GM12878 (cell line): ENCODE results near the gene EIF3A. TPM values are rescaled to one million over a fixed set of nuclear protein-coding genes. Genes with fewer than 3 reads are reported as not detected.

Source experiments
- ATAC-seq: fragments of 200-7000 bp; cut with Tn5 transposase; 3 replicates; pipeline ENCODE4 v1.9.1; 2020; ENCODE audit warnings: mild to moderate bottlenecking, moderate library complexity
- BruUV-seq: library from RNA; stranded (reverse); fragments of 400-500 nt; replicated peaks from 2 replicates; lab custom pipeline; 2021; lab: Mats Ljungman, UMichigan
- CTCF ChIA-PET: fragments of 300-600 bp; sonication (Branson Sonifier 250); formaldehyde crosslinking; extraction: SDS; loops from one replicate; lab custom pipeline; 2021; ENCODE audit warnings: inconsistent platforms; lab: Yijun Ruan, JAX
- POLR2A ChIA-PET: fragments of 350-600 bp; formaldehyde crosslinking; extraction: SDS; loops from one replicate; lab custom pipeline; 2021; ENCODE audit warnings: inconsistent platforms; lab: Charles Lee
- RAD21 ChIA-PET: fragments of 300-600 bp; sonication (Branson Sonifier 250); formaldehyde crosslinking; loops from one replicate; lab custom pipeline; 2023; ENCODE audit warnings: antibody characterized with exemption; ENCODE audit not compliant: unreplicated experiment; lab: Charles Lee
- SMC1A ChIA-PET: fragments of 300-600 bp; sonication (Branson Sonifier 250); formaldehyde crosslinking; loops from one replicate; lab custom pipeline; 2023; ENCODE audit not compliant: unreplicated experiment, uncharacterized antibody; lab: Charles Lee
- DNase-seq: peaks from one replicate; pipeline ENCODE4 v3.0.0-alpha.2; 2011; ENCODE audit warnings: low read depth, low spot score
- FAIRE-seq: peaks from 3 replicates; lab custom pipeline; 2011; peaks lifted over from hg19 to GRCh38; lab: Jason Lieb, UNC
- H2AFZ ChIP-seq: 2 replicates; pipeline ENCODE4 v1.6.0; 2011; ENCODE audit warnings: low read depth, low read length, control low read depth; ENCODE audit not compliant: control insufficient read depth
- H3K27ac ChIP-seq: 2 replicates; pipeline ENCODE4 v1.5.1; 2011; ENCODE audit warnings: control low read depth; ENCODE audit not compliant: control insufficient read depth, insufficient read depth
- H3K27me3 ChIP-seq, 2 experiments: replicated peaks in 1 of 2; 2 replicates each; pipeline versions ENCODE4 v1.6.0 to v1.6.1; 2011; ENCODE audit warnings: low read length in 1 of 2; ENCODE audit not compliant: control insufficient read depth in 2 of 2, insufficient read depth in 2 of 2
- H3K36me3 ChIP-seq, 2 experiments: 2 replicates each; pipeline ENCODE4 v1.5.1; 2011; ENCODE audit warnings: low read length in 1 of 2; ENCODE audit not compliant: control insufficient read depth in 2 of 2, insufficient read depth in 2 of 2
- H3K4me1 ChIP-seq: 2 replicates; pipeline ENCODE4 v1.6.1; 2011; ENCODE audit warnings: mild to moderate bottlenecking, low read length, moderate library complexity, mixed read lengths; ENCODE audit not compliant: control insufficient read depth, insufficient read depth
- H3K4me2 ChIP-seq: 2 replicates; pipeline ENCODE4 v1.6.0; 2011; ENCODE audit warnings: control low read depth; ENCODE audit not compliant: control insufficient read depth, insufficient read depth
- H3K4me3 ChIP-seq: fragments of 200-600 bp; sonication (generic); 2 replicates; pipeline ENCODE4 v1.5.1; 2016
- H3K79me2 ChIP-seq: 2 replicates; pipeline ENCODE4 v1.6.0; 2011; ENCODE audit warnings: low read length; ENCODE audit not compliant: control insufficient read depth, insufficient read depth
- H3K9ac ChIP-seq: 2 replicates; pipeline ENCODE4 v1.8.0; 2011; ENCODE audit warnings: low read length, control low read depth, mixed read lengths; ENCODE audit not compliant: control insufficient read depth, insufficient read depth
- H3K9me3 ChIP-seq: replicated peaks from 3 replicates; pipeline ENCODE4 v1.5.1; 2011; ENCODE audit warnings: mild to moderate bottlenecking, low read length; ENCODE audit not compliant: control insufficient read depth, insufficient read depth
- H4K20me1 ChIP-seq: 2 replicates; pipeline ENCODE4 v1.6.0; 2011; ENCODE audit not compliant: control insufficient read depth, insufficient read depth
- BCL11A ChIP-seq: IDR thresholded peaks from 2 replicates; pipeline ENCODE4 v1.6.1; 2011; ENCODE audit warnings: low read depth, low read length
- EGR1 ChIP-seq, 2 experiments: IDR thresholded peaks; 1 replicate in 1 of 2; 2 replicates in 1 of 2; pipeline ENCODE4 v1.6.1; 2011 to 2012; ENCODE audit warnings: low read depth in 2 of 2, low read length in 2 of 2, borderline replicate concordance in 1 of 2, mild to moderate bottlenecking in 1 of 2, moderate library complexity in 1 of 2
- NFIC ChIP-seq: IDR thresholded peaks from 2 replicates; pipeline ENCODE4 v1.6.1; 2012; ENCODE audit warnings: low read depth, mild to moderate bottlenecking, inconsistent platforms, low read length, moderate library complexity
- NR2C1 ChIP-seq: fragments of 450-650 bp; IDR thresholded peaks from 2 replicates; pipeline ENCODE4 v1.6.1; 2017; ENCODE audit warnings: antibody characterized with exemption, mild to moderate bottlenecking, moderate library complexity
- NR2F1 ChIP-seq: fragments of 450-650 bp; conservative IDR thresholded peaks from 2 replicates; pipeline ENCODE4 v1.6.1; 2017; ENCODE audit warnings: mild to moderate bottlenecking
- RAD51 ChIP-seq: fragments of 450-650 bp; IDR thresholded peaks from 2 replicates; pipeline ENCODE4 v1.6.1; 2016; ENCODE audit warnings: moderate library complexity, mild to moderate bottlenecking, inconsistent platforms
- RBBP5 ChIP-seq: fragments of 200-600 bp; sonication (generic); conservative IDR thresholded peaks from 2 replicates; pipeline ENCODE4 v1.6.1; 2016
- TCF12 ChIP-seq: IDR thresholded peaks from 2 replicates; pipeline ENCODE4 v1.6.1; 2011; ENCODE audit warnings: low read depth, mild to moderate bottlenecking, low read length
- TCF7 ChIP-seq: IDR thresholded peaks from 2 replicates; pipeline ENCODE4 v1.6.1; 2014; ENCODE audit warnings: antibody characterized with exemption, borderline replicate concordance
- WGBS: methylation state at CpG from one replicate; pipeline ENCODE4 v1.1.6; 2016; ENCODE audit warnings: low lambda C conversion rate; ENCODE audit not compliant: insufficient replicate concordance, insufficient coverage; ENCODE audit errors: missing lambda C conversion rate; 5-methylcytosine and 5-hydroxymethylcytosine counted together
- in situ Hi-C: fragments of 300-500 bp; cut with MboI; formaldehyde crosslinking; loops from 9 replicates; pipeline ENCODE4 v1.14.3; 2018; ENCODE audit warnings: mixed read lengths
- intact Hi-C: fragments of 100-400 bp; cut with micrococcal nuclease; formaldehyde crosslinking; loops from one replicate; pipeline ENCODE4 v1.14.2; 2022; ENCODE audit not compliant: unreplicated experiment
- polyA plus RNA-seq, 11 experiments: library from polyadenylated mRNA; depleted of rRNA in 4 of 11; unstranded in 6 of 11; stranded (reverse) in 5 of 11; fragments of >200 nt; fragmentation: Nextera tagmentation in 4 of 11; fragmentation: Illumina TruSeq in 1 of 11; extraction: Ambion mirVana in 4 of 11; extraction: Trizol in 1 of 11; gene quantifications; 1 replicate in 1 of 11; 2 replicates in 10 of 11; pipeline versions ENCODE4 v1.2.1 to v1.2.3, GENCODE V29; 2011 to 2016; ENCODE audit warnings: inconsistent platforms in 2 of 11, missing spikeins in 2 of 11, low read depth in 1 of 11
- total RNA-seq, 4 experiments: library from RNA; depleted of rRNA in 3 of 4; stranded (reverse); fragments of >200 nt in 3 of 4; fragmentation: Illumina TruSeq in 1 of 4; extraction: Trizol in 1 of 4; gene quantifications; 2 replicates each; pipeline versions ENCODE4 v1.2.1 to v1.2.3, GENCODE V29; 2013 to 2021
- TF ChIP-seq, protein P1 (sequence below): IDR thresholded peaks from 2 replicates; pipeline ENCODE4 v1.6.1; 2011; ENCODE audit warnings: low read depth, mild to moderate bottlenecking, low read length, moderate library complexity, borderline replicate concordance; ENCODE audit errors: extremely low read depth
- TF ChIP-seq, protein P2 (sequence below): fragments of 450-650 bp; IDR thresholded peaks from 2 replicates; pipeline ENCODE4 v1.6.1; 2017; ENCODE audit warnings: mild to moderate bottlenecking, moderate library complexity

Gene EIF3A
- total and polyA plus RNA-seq, 10 of the 15 experiments (the other 5 are each of a cell fraction or from before 2014, with no cell fraction given), result 42.3 to 195 (median 96.3) TPM

DNA sequence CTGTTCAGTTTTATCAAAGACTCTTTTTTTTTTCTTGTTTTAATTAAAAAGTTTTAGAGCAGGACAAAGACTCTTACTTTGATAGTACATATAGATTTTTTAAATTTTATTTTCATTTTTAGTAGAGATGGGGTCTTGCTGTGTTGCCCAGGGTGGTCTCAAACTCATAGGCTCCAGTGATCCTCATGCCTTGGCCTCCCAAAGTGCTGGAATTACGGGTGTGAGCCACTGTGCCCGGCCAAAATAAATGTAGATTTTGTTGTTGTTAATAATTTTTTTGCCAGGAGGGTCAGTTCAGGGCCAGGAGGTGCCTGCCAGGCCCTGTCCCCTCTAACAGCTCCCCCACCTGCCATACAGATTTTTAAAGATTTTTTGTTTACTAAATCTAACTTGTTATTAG, 40.3 kb upstream of the EIF3A start:
- in situ Hi-C loops, result no loop called here
- WGBS, result 100% methylated on average over 2 of the region's 2 CpGs
- FAIRE-seq (no peak), ATAC-seq (no peak), DNase-seq (no peak)
- H3K4me2 ChIP-seq, result peak overlapping the region; percentile 80
- H4K20me1 ChIP-seq, result no peaks in the 10 kb centered on the region
- H3K9me3 ChIP-seq, result no peaks in the 10 kb centered on the region
- RAD21 ChIA-PET, result interaction anchor here (0.6 to 3.1 kb wide), 7 partner anchors 10 to 39 kb away, joined by 3 to 13 read pairs (median 4); partner anchors contain the start of gene DENND10
- SMC1A ChIA-PET, result interaction anchor here (0.7 to 2.1 kb wide), 8 partner anchors 11 to 422 kb away, joined by 3 to 8 read pairs (median 4); partner anchors contain the start of gene EIF3A
- H3K36me3 ChIP-seq, result no peaks in the 10 kb centered on the region; a peak in 1 of 4 replicates
- TF ChIP-seq TCF7, result no peak
- TF ChIP-seq RBBP5, result 0 out of 2 replicates have a peak, but pooled peaks have one; percentile 10
- CTCF ChIA-PET, result interaction anchor here (1.0 to 1.5 kb wide), 5 partner anchors 17 to 82 kb away, joined by 3 to 5 read pairs (median 3); partner anchors contain the start of gene DENND10
- no TSS peak for BruUV-seq
- H3K9ac ChIP-seq, result no peak overlapping the region
- H3K4me3 ChIP-seq, result no peak overlapping the region
- H3K79me2 ChIP-seq, result no peaks in the 10 kb centered on the region
- peaks cover 16% of the 10 kb centered on the region for H3K4me1 ChIP-seq
- intact Hi-C loops, result loop anchor here (5.0 kb wide), 1 partner anchor 44 kb away; no protein-coding TSS in a partner anchor
- POLR2A ChIA-PET, result interaction anchor here (0.6 to 1.9 kb wide), 2 partner anchors 19 to 431 kb away, joined by 3 to 12 read pairs; no protein-coding TSS in a partner anchor
- peak overlapping the region; percentile 43 for H3K27ac ChIP-seq
- H2AFZ ChIP-seq, result no peak overlapping the region
- no peaks in the 10 kb centered on the region for H3K27me3 ChIP-seq

DNA sequence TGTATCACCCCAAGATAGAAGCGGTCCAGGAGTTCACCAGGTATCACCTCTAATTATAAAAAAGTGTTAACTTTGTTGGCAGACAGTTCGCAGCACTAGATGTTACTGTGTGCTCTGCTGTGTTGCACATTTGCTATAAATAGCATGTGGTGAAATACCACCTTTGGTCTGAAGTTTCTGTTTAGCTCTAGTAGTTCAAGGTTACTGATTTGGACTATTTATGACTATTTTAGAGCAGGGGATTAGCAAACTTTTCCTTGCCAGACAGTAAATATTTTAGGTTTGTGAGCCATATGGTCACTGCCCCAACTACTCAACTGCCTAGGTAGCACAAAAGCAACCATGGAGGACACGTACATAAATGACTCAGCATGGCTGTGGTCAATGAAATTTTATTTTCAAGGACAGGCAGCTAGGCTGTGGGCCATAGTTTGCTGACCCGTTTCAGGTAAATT, 39.8 kb upstream of the EIF3A start:
- intact Hi-C loops, result loop anchor here (5.0 kb wide), 1 partner anchor 43 kb away; no protein-coding TSS in a partner anchor
- Histone ChIP-seq H3K4me1 (peaks cover 16% of the 10 kb centered on the region), H3K4me2 (peak overlapping the region; percentile 80), H3K9me3 (no peaks in the 10 kb centered on the region), H3K79me2 (no peaks in the 10 kb centered on the region), H3K27ac (peak overlapping the region; percentile 43), H3K27me3 (no peaks in the 10 kb centered on the region), H2AFZ (no peak overlapping the region), H3K4me3 (no peak overlapping the region; the same call in 1 of the 2 replicates), H3K9ac (no peak overlapping the region; the same call in 1 of the 2 replicates), H4K20me1 (no peaks in the 10 kb centered on the region), H3K36me3 (no peaks in the 10 kb centered on the region; a peak in 1 of 4 replicates)
- ATAC-seq (peak; percentile 95), FAIRE-seq (peak; percentile 98), DNase-seq (peak; percentile 88)
- CTCF ChIA-PET, result interaction anchor here (1.0 to 1.5 kb wide), 5 partner anchors 17 to 82 kb away, joined by 3 to 5 read pairs (median 3); partner anchors contain the start of gene DENND10
- TSS peak; percentile 44 for BruUV-seq
- POLR2A ChIA-PET, result interaction anchor here (0.6 to 1.9 kb wide), 2 partner anchors 18 to 430 kb away, joined by 3 to 12 read pairs; no protein-coding TSS in a partner anchor
- in situ Hi-C loops, result no loop called here
- 10% methylated on average over 4 of the region's 4 CpGs for WGBS
- SMC1A ChIA-PET, result interaction anchor here (0.7 to 2.1 kb wide), 9 partner anchors 11 to 422 kb away, joined by 3 to 8 read pairs (median 4); partner anchors contain the start of gene EIF3A
- RAD21 ChIA-PET, result interaction anchor here (0.6 to 3.1 kb wide), 7 partner anchors 10 to 38 kb away, joined by 3 to 13 read pairs (median 4); partner anchors contain the start of gene DENND10
- TF ChIP-seq BCL11A, result no peak; the same call in 1 of the 2 replicates
- TF ChIP-seq, protein P1, sequence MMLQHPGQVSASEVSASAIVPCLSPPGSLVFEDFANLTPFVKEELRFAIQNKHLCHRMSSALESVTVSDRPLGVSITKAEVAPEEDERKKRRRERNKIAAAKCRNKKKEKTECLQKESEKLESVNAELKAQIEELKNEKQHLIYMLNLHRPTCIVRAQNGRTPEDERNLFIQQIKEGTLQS, result no peak
- no peak for TF ChIP-seq EGR1 (IDR thresholded peaks at IDR 0.05; ENCODE audit: borderline replicate concordance in 1 of 2, low read depth in 2 of 2, low read length in 2 of 2)
- TF ChIP-seq NR2C1, result no peak
- 0 out of 2 replicates have a peak, but pooled peaks have one; percentile 45 for TF ChIP-seq TCF12
- peak; percentile 91 for TF ChIP-seq NFIC
- TF ChIP-seq, protein P2, sequence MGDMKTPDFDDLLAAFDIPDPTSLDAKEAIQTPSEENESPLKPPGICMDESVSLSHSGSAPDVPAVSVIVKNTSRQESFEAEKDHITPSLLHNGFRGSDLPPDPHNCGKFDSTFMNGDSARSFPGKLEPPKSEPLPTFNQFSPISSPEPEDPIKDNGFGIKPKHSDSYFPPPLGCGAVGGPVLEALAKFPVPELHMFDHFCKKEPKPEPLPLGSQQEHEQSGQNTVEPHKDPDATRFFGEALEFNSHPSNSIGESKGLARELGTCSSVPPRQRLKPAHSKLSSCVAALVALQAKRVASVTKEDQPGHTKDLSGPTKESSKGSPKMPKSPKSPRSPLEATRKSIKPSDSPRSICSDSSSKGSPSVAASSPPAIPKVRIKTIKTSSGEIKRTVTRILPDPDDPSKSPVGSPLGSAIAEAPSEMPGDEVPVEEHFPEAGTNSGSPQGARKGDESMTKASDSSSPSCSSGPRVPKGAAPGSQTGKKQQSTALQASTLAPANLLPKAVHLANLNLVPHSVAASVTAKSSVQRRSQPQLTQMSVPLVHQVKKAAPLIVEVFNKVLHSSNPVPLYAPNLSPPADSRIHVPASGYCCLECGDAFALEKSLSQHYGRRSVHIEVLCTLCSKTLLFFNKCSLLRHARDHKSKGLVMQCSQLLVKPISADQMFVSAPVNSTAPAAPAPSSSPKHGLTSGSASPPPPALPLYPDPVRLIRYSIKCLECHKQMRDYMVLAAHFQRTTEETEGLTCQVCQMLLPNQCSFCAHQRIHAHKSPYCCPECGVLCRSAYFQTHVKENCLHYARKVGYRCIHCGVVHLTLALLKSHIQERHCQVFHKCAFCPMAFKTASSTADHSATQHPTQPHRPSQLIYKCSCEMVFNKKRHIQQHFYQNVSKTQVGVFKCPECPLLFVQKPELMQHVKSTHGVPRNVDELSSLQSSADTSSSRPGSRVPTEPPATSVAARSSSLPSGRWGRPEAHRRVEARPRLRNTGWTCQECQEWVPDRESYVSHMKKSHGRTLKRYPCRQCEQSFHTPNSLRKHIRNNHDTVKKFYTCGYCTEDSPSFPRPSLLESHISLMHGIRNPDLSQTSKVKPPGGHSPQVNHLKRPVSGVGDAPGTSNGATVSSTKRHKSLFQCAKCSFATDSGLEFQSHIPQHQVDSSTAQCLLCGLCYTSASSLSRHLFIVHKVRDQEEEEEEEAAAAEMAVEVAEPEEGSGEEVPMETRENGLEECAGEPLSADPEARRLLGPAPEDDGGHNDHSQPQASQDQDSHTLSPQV, result no peak
- TF ChIP-seq RAD51, result peak; percentile 76
- TF ChIP-seq NR2F1, result peak; percentile 95
